Adrenal gland (tissue), 5 donors: ENCODE results near the gene ZSCAN22.

Experiments used
- POLR2A ChIP-seq, 2 donors: fragments of 450-650 bp; IDR thresholded peaks; one replicate each; pipeline ENCODE4 v1.6.1; 2017; ENCODE audit warnings: antibody characterized with exemption in 2 of 2, mild to moderate bottlenecking in 2 of 2, moderate library complexity in 1 of 2
- TF ChIP-seq, protein P1 (sequence below), 6 experiments: fragments of 450-650 bp in 4 of 6; fragments of 200-600 bp in 2 of 6; sonication (generic) in 1 of 6; IDR thresholded peaks; 1 replicate in 5 of 6; 2 replicates in 1 of 6; pipeline versions ENCODE4 v1.5.1 to v1.8.0; 2016 to 2021; ENCODE audit warnings: antibody characterized with exemption in 6 of 6, mild to moderate bottlenecking in 2 of 6, moderate library complexity in 1 of 6
- donor health status: DM: no; HTN: no; CAD: no.

DNA sequence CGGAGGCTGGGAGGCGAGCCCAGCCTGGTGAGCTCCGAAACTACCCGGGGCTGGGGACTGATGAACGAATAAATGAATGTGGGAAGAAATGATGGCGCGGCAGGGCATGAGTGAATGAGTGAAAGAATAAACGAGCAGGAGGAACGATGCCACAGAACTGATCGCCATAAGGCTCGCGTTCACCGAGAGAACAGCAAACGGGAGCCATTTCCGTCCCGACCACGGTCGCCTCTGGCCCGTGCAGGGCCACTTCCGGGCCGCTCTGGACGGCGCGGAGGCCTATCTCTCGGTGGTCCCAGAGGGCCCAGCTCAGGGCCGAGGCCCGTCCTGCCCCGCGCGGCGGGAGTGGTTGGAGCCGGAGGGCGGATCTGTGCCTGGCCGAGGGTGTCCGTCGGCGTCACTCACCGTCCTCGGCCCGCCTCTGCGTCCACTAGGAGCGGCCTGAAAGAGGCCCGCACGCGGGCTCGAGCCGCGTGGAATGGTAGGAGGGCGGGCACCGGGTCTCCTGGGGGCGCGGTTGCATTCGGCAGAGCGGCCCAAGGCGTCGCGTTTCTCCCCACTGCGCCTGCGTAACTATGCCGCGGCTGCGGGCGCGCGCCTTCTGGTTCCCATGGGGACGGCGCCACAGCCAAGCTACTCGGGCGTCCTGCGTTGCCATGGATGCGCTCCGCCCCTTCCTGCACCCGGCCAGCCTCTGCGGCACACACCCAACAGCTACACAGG lies 35.6 kb downstream of the ZSCAN22 start, which contains the start of gene ZNF497:
- TF ChIP-seq, protein P1, sequence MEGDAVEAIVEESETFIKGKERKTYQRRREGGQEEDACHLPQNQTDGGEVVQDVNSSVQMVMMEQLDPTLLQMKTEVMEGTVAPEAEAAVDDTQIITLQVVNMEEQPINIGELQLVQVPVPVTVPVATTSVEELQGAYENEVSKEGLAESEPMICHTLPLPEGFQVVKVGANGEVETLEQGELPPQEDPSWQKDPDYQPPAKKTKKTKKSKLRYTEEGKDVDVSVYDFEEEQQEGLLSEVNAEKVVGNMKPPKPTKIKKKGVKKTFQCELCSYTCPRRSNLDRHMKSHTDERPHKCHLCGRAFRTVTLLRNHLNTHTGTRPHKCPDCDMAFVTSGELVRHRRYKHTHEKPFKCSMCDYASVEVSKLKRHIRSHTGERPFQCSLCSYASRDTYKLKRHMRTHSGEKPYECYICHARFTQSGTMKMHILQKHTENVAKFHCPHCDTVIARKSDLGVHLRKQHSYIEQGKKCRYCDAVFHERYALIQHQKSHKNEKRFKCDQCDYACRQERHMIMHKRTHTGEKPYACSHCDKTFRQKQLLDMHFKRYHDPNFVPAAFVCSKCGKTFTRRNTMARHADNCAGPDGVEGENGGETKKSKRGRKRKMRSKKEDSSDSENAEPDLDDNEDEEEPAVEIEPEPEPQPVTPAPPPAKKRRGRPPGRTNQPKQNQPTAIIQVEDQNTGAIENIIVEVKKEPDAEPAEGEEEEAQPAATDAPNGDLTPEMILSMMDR (IDR thresholded peaks at IDR 0.05): peak in 3 of 6 experiments; percentile 10 to 19 (median 19)
- peak in 1 of 2 donors; percentile 66 for TF ChIP-seq POLR2A (IDR thresholded peaks at IDR 0.05)
